Right lobe of liver (tissue), 6 donors: Measurements from ENCODE around the gene PAQR3. TPM values are rescaled to one million over a fixed set of nuclear protein-coding genes. Genes with fewer than 3 reads are reported as not detected.
A peak's percentile ranks its signal among the peaks of the same experiment; 100 is the strongest.

ENCODE experiments used
- ATAC-seq, 4 donors: fragments of 200-7000 bp; cut with Tn5 transposase; one replicate each; pipeline ENCODE4 v1.9.1; 2020; ENCODE audit warnings: mild to moderate bottlenecking in 4 of 4, moderate library complexity in 4 of 4
- DNase-seq, 3 donors: peaks; one replicate each; pipeline ENCODE4 v3.0.0-alpha.2; 2020
- H3K27ac ChIP-seq, 3 donors: fragments of 200-600 bp; one replicate each; pipeline ENCODE4 v1.8.0; 2022
- H3K27me3 ChIP-seq, 2 donors: fragments of 200-600 bp; one replicate each; pipeline ENCODE4 v1.8.0; 2022
- H3K36me3 ChIP-seq, 4 donors: fragments of 200-600 bp; sonication (generic) in 1 of 4; one replicate each; pipeline versions ENCODE4 v1.5.1 to v1.8.0; 2017 to 2022; ENCODE audit warnings: control low read depth in 1 of 4
- H3K4me1 ChIP-seq, 4 donors: fragments of 200-600 bp; sonication (generic) in 1 of 4; one replicate each; pipeline versions ENCODE4 v1.5.1 to v1.8.0; 2017 to 2022; ENCODE audit warnings: control low read depth in 1 of 4
- H3K4me3 ChIP-seq, 3 donors: fragments of 200-600 bp; one replicate each; pipeline ENCODE4 v1.8.0; 2022
- H3K9me3 ChIP-seq, 4 donors: fragments of 200-600 bp; sonication (generic) in 1 of 4; one replicate each; pipeline versions ENCODE4 v1.5.1 to v1.8.0; 2017 to 2022; ENCODE audit warnings: control low read depth in 1 of 4
- CTCF ChIP-seq, 4 donors: fragments of 200-600 bp in 3 of 4; fragments of 450-650 bp in 1 of 4; IDR thresholded peaks; one replicate each; pipeline versions ENCODE4 v1.5.1 to v1.8.0; 2016 to 2022; ENCODE audit warnings: antibody characterized with exemption in 4 of 4, mild to moderate bottlenecking in 2 of 4
- POLR2A ChIP-seq: fragments of 450-650 bp; IDR thresholded peaks from one replicate; pipeline ENCODE4 v1.6.1; 2017; ENCODE audit warnings: antibody characterized with exemption, mild to moderate bottlenecking
- WGBS: methylation state at CpG from one replicate; pipeline ENCODE4 v1.1.6; 2018; ENCODE audit warnings: low coverage, low lambda C conversion rate; ENCODE audit not compliant: insufficient coverage; ENCODE audit errors: missing lambda C conversion rate; 5-methylcytosine and 5-hydroxymethylcytosine counted together
- intact Hi-C, 2 donors: fragments of 100-400 bp; cut with DNase I; formaldehyde crosslinking; loops; one replicate each; pipeline versions ENCODE4 v1.11.2 to v1.14.1; 2022
- total RNA-seq, 6 experiments: library from RNA; depleted of rRNA in 2 of 6; stranded (reverse); fragments of >200 nt in 2 of 6; fragmentation: NEBNext Ultra II Directional in 3 of 6; extraction: Animal tissue kit (Norgen Biotek cat#: 25700) in 3 of 6; gene quantifications; one replicate each; pipeline versions ENCODE4 v1.1.0 to v1.2.4, GENCODE V29; 2016 to 2023
- donor health status: DM: no; HTN: yes; CAD: no.
- donor health status: DM: no; HTN: no; CAD: no.
- donor health status: DM: no; HTN: no; CAD: no.
- donor health status: DM: no; HTN: yes; CAD: no.
- donor health status: DM: no; HTN: yes; CAD: no.

PAQR3 gene
- total RNA-seq, 6 experiments from 2014 or later = 5.0 to 10.2 (median 7.2) TPM

- Histone ChIP-seq H3K4me3 (no peak overlapping the region), H3K27me3 (no peaks in the 10 kb centered on the region), H3K27ac (no peak overlapping the region), H3K9me3 (no peaks in the 10 kb centered on the region), H3K36me3 (peaks cover 0 to 9% (median 0%) of the 10 kb centered on the region in 4 donors), H3K4me1 (no peaks in the 10 kb centered on the region)
- DNase-seq = no peak
- TF ChIP-seq POLR2A (no peak), CTCF (IDR thresholded peaks at IDR 0.05) (no peak)
- intact Hi-C loops = no loop called here
- no peak for ATAC-seq
- WGBS = 98% methylated on average over 5 of the region's 6 CpGs
These were observed 31.6 kb downstream of the PAQR3 start for GRCh38 chr4:78907638-78908037.

GRCh38 chr4:78904143-78904542, 35.1 kb downstream of the PAQR3 start:
- H3K27ac ChIP-seq = no peak overlapping the region
- DNase-seq (no peak), ATAC-seq (no peak)
- H3K4me1 ChIP-seq = no peaks in the 10 kb centered on the region
- H3K36me3 ChIP-seq = no peaks in the 10 kb centered on the region
- H3K27me3 ChIP-seq = no peaks in the 10 kb centered on the region
- no peaks in the 10 kb centered on the region for H3K9me3 ChIP-seq
- intact Hi-C loops = no loop called here
- TF ChIP-seq POLR2A (no peak), CTCF (IDR thresholded peaks at IDR 0.05) (no peak)
- 92% methylated on average over 1 of the region's 1 CpG for WGBS
- no peak overlapping the region for H3K4me3 ChIP-seq

GRCh38 chr4:78902298-78902697, 36.9 kb downstream of the PAQR3 start:
- no peak for DNase-seq
- Histone ChIP-seq H3K36me3 (no peaks in the 10 kb centered on the region), H3K27me3 (no peaks in the 10 kb centered on the region), H3K9me3 (no peaks in the 10 kb centered on the region), H3K4me1 (no peaks in the 10 kb centered on the region), H3K4me3 (no peak overlapping the region), H3K27ac (no peak overlapping the region)
- peak in 2 of 4 donors; percentile 59 to 68 for ATAC-seq
- intact Hi-C loops = no loop called here
- TF ChIP-seq POLR2A (no peak), CTCF (IDR thresholded peaks at IDR 0.05) (no peak)
- WGBS = 38% methylated on average over 1 of the region's 1 CpG

- DNase-seq (no peak), ATAC-seq (no peak)
- H3K36me3 ChIP-seq = no peaks in the 10 kb centered on the region
- intact Hi-C loops = no loop called here
- TF ChIP-seq CTCF (IDR thresholded peaks at IDR 0.05) (no peak), POLR2A (no peak)
- WGBS = 65% methylated on average over 2 of the region's 2 CpGs
- H3K4me3 ChIP-seq = no peak overlapping the region
- no peak overlapping the region for H3K27ac ChIP-seq
- H3K27me3 ChIP-seq = no peaks in the 10 kb centered on the region
- H3K9me3 ChIP-seq = no peaks in the 10 kb centered on the region
- no peaks in the 10 kb centered on the region for H3K4me1 ChIP-seq
These were observed 37.4 kb downstream of the PAQR3 start for GRCh38 chr4:78901882-78902281.

- Histone ChIP-seq H3K4me1 (no peaks in the 10 kb centered on the region), H3K27me3 (no peaks in the 10 kb centered on the region), H3K9me3 (no peaks in the 10 kb centered on the region), H3K36me3 (peaks cover 0 to 3% (median 0%) of the 10 kb centered on the region in 4 donors), H3K4me3 (no peak overlapping the region), H3K27ac (no peak overlapping the region)
- no peak for DNase-seq
- no peak for ATAC-seq
- TF ChIP-seq POLR2A = no peak
- TF ChIP-seq CTCF (IDR thresholded peaks at IDR 0.05) = no peak
- intact Hi-C loops = no loop called here
These were observed 39.9 kb downstream of the PAQR3 start for GRCh38 chr4:78899302-78899701.
